Body of pancreas (tissue), 4 donors: ENCODE data around the gene FBXL14.

ENCODE experiments used
- CTCF ChIP-seq, 7 experiments: fragments of 450-650 bp in 4 of 7; fragments of 200-600 bp in 3 of 7; sonication (generic) in 3 of 7; IDR thresholded peaks; one replicate each; pipeline ENCODE4 v1.5.1; 2016 to 2019; ENCODE audit warnings: antibody characterized with exemption in 7 of 7
- POLR2A ChIP-seq, 3 donors: fragments of 450-650 bp; IDR thresholded peaks; one replicate each; pipeline ENCODE4 v1.6.1; 2016; ENCODE audit warnings: antibody characterized with exemption in 3 of 3, mild to moderate bottlenecking in 2 of 3

GRCh38 chr12:1584326-1584725, 10.1 kb downstream of the FBXL14 start:
- TF ChIP-seq CTCF (IDR thresholded peaks at IDR 0.05) (no peak), POLR2A (IDR thresholded peaks at IDR 0.05) (no peak)
